KBM-7 (cell line): ENCODE results near the gene PDLIM3.

Experiments used
- DNase-seq: peaks from one replicate; pipeline ENCODE4 v3.0.0-alpha.2; 2015
- in situ Hi-C: fragments of 300-500 bp; cut with MboI; formaldehyde crosslinking; loops from 2 replicates; pipeline ENCODE4 v1.14.3; 2020; ENCODE audit warnings: low sequenced_read_pairs, low pct_unique_long_range_greater_than_20kb, mixed read lengths

Gene PDLIM3

DNA sequence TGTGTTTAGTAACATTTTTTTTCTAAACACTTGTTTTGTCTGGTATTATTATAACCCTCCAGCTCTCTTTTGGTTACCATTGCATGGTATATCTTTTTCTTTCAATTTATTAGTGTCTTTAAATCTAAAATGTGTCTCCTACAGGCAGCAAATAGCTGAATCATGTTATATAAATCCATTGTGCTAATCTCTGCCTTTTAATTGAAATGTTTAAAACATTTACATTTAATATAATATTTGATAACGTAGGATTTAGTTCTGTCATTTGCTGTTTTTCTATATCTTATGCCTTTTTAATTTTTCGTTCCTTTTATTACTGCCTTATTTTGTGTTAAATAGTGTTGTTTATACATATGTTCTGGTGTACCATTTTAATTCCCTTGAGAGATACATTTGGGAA, 46.7 kb downstream of the PDLIM3 start:
- in situ Hi-C loops, result no loop called here
- DNase-seq, result no peak

- in situ Hi-C loops, result no loop called here
Measured at GRCh38 chr4:185481401-185481800, 53.9 kb downstream of the PDLIM3 start.

GRCh38 chr4:185480016-185480732, 55.1 kb downstream of the PDLIM3 start:
- in situ Hi-C loops, result no loop called here
- no peak for DNase-seq

More at GRCh38 chr4:185481401-185481800, 53.9 kb downstream of the PDLIM3 start:
- DNase-seq, result no peak

GRCh38 chr4:185479507-185479971, 55.8 kb downstream of the PDLIM3 start:
- no peak for DNase-seq
- in situ Hi-C loops, result no loop called here

DNA sequence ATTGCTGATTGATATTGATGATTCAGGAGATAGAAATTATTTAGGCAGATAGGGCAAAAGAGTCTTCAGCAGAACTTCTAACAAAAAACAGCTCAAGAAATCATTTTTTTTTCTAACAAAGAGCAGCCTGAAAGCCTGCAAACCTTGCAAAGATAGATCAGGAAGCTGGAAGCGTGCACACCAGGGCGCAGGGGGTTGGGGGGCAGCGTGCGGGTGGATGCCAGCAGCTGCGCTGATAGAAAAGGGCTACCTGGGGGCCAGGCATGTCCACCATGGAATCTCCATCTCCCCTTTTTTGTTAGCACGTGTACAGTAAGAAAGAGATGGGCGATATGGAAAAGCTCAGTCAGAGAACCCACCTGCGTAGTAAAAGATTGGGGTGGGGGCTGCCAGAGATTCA, 62.1 kb downstream of the PDLIM3 start:
- no peak for DNase-seq
- in situ Hi-C loops, result no loop called here

DNA sequence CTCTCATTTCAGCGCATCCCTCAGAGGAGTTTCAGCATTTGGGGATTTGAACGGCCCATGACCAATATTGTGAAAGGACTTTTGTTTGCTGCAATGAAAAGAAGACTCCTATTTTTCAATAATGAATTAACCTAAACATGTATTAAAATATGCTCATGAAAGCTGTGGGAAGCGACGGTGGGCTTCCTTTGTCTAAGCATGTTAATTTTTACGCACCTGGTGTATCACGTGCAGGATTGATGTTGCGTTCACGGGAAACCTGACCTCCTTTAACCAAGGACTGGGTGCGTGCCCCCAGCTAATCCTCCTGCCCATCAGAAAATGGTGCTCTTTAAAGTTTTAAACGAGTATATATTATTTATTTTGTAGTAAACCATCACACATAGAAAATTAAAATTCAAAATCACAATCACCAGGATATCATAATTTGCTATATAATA, 63.2 kb downstream of the PDLIM3 start:
- in situ Hi-C loops, result no loop called here
- no peak for DNase-seq

DNA sequence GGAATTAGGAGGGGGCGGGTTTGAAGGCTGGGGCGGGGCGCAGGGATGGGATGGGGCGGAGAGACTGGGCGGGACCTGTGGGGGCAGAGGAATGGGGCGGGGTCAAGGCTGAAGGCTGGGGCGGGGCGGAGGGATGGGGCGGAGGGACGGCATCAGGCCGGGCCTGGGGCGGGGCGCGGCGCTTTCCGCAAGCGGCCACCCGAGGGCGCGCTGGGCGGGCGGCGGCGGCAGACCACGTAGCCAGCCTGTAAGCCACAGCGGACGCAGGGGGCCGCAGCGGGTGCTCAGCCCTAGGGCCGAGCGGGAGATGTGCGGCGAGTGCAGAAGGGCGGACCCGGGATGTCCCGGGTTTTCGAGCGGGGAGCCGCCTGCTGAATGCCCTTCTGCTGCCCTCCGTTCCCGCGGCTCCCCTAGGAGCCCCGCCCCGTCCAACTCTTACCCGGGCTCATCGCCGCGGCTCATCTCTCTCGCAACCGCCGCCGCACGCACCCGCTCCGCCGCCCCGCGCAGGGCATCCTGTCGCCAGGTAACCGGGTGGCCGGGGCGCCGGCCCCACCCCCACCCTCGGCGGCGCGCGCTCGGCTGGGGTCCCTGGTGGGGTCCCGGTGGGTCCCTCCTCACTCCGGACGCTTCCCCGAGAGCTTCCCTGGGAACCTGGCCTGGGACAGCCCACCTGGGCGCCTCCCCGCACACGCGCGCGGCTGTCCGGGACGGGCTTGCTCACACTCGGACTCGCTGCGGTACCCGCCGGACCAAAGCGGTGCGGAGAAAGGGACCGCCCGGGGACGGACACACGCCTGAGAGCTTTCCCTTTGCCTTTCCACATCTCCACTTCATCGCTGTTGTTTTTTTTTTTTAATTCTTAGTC, 63.8 kb downstream of the PDLIM3 start, which contains the start of gene CCDC110:
Gene CCDC110, minus strand, starts transcription at position 499 of the 868 bp plus-strand sequence. Its CDS starts 50 bp downstream, at position 449.
- in situ Hi-C loops, result no loop called here
- peak; percentile 80 for DNase-seq

DNA sequence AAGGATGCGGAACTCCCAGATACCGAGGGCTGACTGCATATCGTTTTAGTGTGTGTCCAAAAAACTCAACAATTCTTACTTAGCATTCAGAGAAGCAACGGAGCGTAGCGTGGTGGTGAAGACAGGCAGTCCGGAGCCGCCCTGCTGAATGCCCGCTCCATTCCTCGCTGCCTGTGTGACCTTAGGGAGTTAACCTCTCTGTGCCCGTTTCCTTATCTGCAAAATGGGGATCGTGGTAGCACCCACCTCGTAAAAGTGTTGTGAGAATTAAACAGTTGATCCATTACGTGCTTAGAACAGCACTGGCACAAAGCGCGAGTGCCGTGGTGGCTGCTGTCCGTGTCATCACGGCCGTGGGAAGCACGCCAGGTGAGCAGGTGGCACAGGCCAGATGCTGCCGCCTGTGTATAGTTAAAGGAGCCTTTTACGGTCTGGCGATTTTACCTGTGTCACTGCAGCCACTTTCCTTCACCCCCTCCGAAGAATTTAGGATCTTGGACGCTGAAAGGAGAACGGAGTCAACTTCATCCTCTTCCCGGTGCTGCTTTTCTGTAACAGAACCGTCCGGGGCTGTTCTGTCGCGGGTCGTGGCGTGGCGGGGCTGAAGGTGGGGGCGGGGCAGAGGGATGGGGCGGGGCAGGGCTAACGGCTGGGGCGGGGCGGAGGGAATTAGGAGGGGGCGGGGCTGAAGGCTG, 64.7 kb downstream of the PDLIM3 start:
- in situ Hi-C loops, result no loop called here
- peak; percentile 48 for DNase-seq

GRCh38 chr4:185469580-185470154, 65.6 kb downstream of the PDLIM3 start:
- peak; percentile 6 for DNase-seq
- in situ Hi-C loops, result no loop called here

DNA sequence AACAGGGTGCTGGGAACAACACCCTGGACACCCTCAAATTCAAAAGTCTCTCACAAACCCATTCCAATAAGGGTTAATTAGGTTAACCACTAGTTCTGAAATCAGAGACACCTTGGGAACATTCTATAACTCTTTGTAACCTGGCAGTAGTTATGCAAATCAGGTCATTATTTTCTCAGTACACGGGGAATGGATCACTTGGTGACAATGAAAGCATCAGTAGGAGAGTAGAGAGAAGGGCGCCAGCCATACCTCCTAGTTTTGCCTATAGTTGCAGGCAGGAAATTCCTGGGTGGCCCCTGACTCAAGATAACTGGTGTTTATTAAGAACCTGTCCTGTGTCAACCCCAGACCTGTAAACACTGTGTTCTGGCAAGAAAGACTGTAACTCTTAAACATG, 66.3 kb downstream of the PDLIM3 start:
- in situ Hi-C loops, result no loop called here
- no peak for DNase-seq

GRCh38 chr4:185467991-185468390, 67.3 kb downstream of the PDLIM3 start:
- in situ Hi-C loops, result no loop called here

GRCh38 chr4:185467101-185467500, 68.2 kb downstream of the PDLIM3 start:
- DNase-seq, result no peak
- in situ Hi-C loops, result no loop called here

More at GRCh38 chr4:185467991-185468390, 67.3 kb downstream of the PDLIM3 start:
- no peak for DNase-seq

DNA sequence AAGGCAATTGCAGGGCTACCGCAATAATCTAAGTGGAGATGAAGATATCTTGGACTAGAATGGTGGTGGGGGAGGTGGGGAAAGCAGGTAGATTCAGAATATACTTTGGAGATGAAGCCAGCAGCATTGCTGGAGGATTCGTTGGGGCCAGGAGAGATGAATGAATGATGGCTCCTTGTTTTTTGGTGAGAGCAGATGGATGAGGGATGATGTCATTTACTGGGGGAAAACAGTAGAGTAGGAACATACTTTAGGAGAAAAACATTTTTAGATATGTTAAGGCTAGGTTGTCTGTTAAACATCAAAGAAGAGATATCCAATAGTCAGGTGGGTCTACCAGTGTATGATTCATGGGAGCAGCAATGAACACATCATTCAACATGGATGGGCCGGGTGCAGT, 69.6 kb downstream of the PDLIM3 start:
- in situ Hi-C loops, result no loop called here
- DNase-seq, result no peak

GRCh38 chr4:185464887-185465286, 70.4 kb downstream of the PDLIM3 start:
- no peak for DNase-seq
- in situ Hi-C loops, result no loop called here

- DNase-seq, result no peak
- in situ Hi-C loops, result no loop called here
Measured at GRCh38 chr4:185464183-185464582, 71.1 kb downstream of the PDLIM3 start.

DNA sequence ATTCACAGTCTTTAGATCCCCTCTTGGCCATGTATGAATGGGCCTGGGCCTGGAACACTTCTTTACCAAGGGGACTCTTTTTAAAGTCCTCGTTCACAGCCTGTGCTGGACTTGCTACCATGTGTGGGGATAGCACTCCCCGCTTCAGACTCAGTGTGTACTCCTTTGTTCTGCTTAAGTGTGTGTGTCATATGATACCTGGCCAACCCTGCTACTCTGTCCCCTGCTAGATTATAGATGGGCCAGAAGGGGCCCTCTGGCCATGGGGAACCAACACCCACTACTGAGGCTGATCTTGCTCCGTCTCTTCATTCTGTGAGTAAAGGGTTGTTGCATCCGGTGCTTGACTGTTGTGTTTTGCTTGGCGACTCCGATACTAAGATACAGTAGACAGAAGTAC, 71.8 kb downstream of the PDLIM3 start:
- DNase-seq, result no peak
- in situ Hi-C loops, result no loop called here

- no peak for DNase-seq
- in situ Hi-C loops, result no loop called here
Measured at GRCh38 chr4:185461565-185461964, 73.7 kb downstream of the PDLIM3 start.

GRCh38 chr4:185457136-185457535, 78.2 kb downstream of the PDLIM3 start:
- in situ Hi-C loops, result no loop called here
- no peak for DNase-seq

GRCh38 chr4:185456131-185456530, 79.2 kb downstream of the PDLIM3 start:
- in situ Hi-C loops, result no loop called here

More at GRCh38 chr4:185456131-185456530, 79.2 kb downstream of the PDLIM3 start:
- no peak for DNase-seq
